Ishikawa (cell line): ENCODE data around the gene MYO16.

Experiments
- CEBPB ChIP-seq: IDR thresholded peaks from 2 replicates; pipeline ENCODE4 v1.6.1; 2012
- CREB1 ChIP-seq: IDR thresholded peaks from 2 replicates; pipeline ENCODE4 v1.6.1; 2012; ENCODE audit warnings: low read depth
- EGR1 ChIP-seq: IDR thresholded peaks from 2 replicates; pipeline ENCODE4 v1.6.1; 2012
- EP300 ChIP-seq: IDR thresholded peaks from 2 replicates; pipeline ENCODE4 v1.6.1; 2012; ENCODE audit warnings: borderline replicate concordance
- FOXM1 ChIP-seq: IDR thresholded peaks from 2 replicates; pipeline ENCODE4 v1.6.1; 2012; ENCODE audit warnings: low read depth, borderline replicate concordance
- MAX ChIP-seq: IDR thresholded peaks from 2 replicates; pipeline ENCODE4 v1.6.1; 2012
- NFIC ChIP-seq: IDR thresholded peaks from 2 replicates; pipeline ENCODE4 v1.6.1; 2012
- RAD21 ChIP-seq: IDR thresholded peaks from 2 replicates; pipeline ENCODE4 v1.6.1; 2012; ENCODE audit warnings: low read depth
- REST ChIP-seq: IDR thresholded peaks from 2 replicates; pipeline ENCODE4 v1.6.1; 2012; ENCODE audit warnings: low read depth, mild to moderate bottlenecking
- TAF1 ChIP-seq: IDR thresholded peaks from 2 replicates; pipeline ENCODE4 v1.6.1; 2012; ENCODE audit warnings: low read depth, mild to moderate bottlenecking
- TCF12 ChIP-seq: IDR thresholded peaks from 2 replicates; pipeline ENCODE4 v1.6.1; 2012; ENCODE audit warnings: low read depth
- TEAD4 ChIP-seq: IDR thresholded peaks from 2 replicates; pipeline ENCODE4 v1.6.1; 2012
- USF1 ChIP-seq: IDR thresholded peaks from 2 replicates; pipeline ENCODE4 v1.6.1; 2012
- YY1 ChIP-seq: IDR thresholded peaks from 2 replicates; pipeline ENCODE4 v1.6.1; 2012; ENCODE audit warnings: low read depth
- ZBTB7A ChIP-seq: IDR thresholded peaks from 2 replicates; pipeline ENCODE4 v1.6.1; 2012; ENCODE audit warnings: low read depth

The MYO16 gene

GRCh38 chr13:109026266-109026665, 396.9 kb downstream of the MYO16 start:
- TF ChIP-seq TCF12: no peak
- TF ChIP-seq MAX: no peak
- no peak for TF ChIP-seq CEBPB
- no peak for TF ChIP-seq TAF1
- TF ChIP-seq EGR1: no peak

- TF ChIP-seq TAF1: no peak
- TF ChIP-seq CREB1: no peak
- no peak for TF ChIP-seq YY1
- no peak for TF ChIP-seq ZBTB7A
- no peak for TF ChIP-seq TEAD4
- no peak for TF ChIP-seq FOXM1
- no peak for TF ChIP-seq RAD21
- no peak for TF ChIP-seq REST
- TF ChIP-seq USF1: no peak
- no peak for TF ChIP-seq EGR1
- TF ChIP-seq EP300: no peak
- no peak for TF ChIP-seq NFIC
- no peak for TF ChIP-seq CEBPB
- no peak for TF ChIP-seq TCF12
- TF ChIP-seq MAX: no peak
These were observed 399.2 kb downstream of the MYO16 start for GRCh38 chr13:109028624-109029023.

GRCh38 chr13:109033090-109033489, 403.7 kb downstream of the MYO16 start:
- no peak for TF ChIP-seq TCF12
- no peak for TF ChIP-seq EGR1
- TF ChIP-seq TAF1: no peak
- no peak for TF ChIP-seq RAD21
- TF ChIP-seq NFIC: no peak

GRCh38 chr13:109036078-109036780, 406.8 kb downstream of the MYO16 start:
- TF ChIP-seq REST: no peak
- TF ChIP-seq EP300: no peak
- TF ChIP-seq CEBPB: no peak
- TF ChIP-seq CREB1: no peak
- TF ChIP-seq USF1: no peak
- no peak for TF ChIP-seq TEAD4
- TF ChIP-seq RAD21: no peak
- no peak for TF ChIP-seq TCF12
- no peak for TF ChIP-seq TAF1
- TF ChIP-seq MAX: no peak
- TF ChIP-seq FOXM1: no peak
- no peak for TF ChIP-seq NFIC
- TF ChIP-seq YY1: no peak
- TF ChIP-seq EGR1: no peak
- no peak for TF ChIP-seq ZBTB7A

GRCh38 chr13:109043636-109044035, 414.2 kb downstream of the MYO16 start:
- TF ChIP-seq CEBPB: no peak
- TF ChIP-seq EP300: no peak
- no peak for TF ChIP-seq CREB1
- no peak for TF ChIP-seq USF1
- TF ChIP-seq REST: no peak
- no peak for TF ChIP-seq TAF1
